Measurements from ENCODE around the gene PARVA. TPM values are rescaled to one million over a fixed set of nuclear protein-coding genes. Genes with fewer than 3 reads are reported as not detected.

PARVA gene
- total RNA-seq, 4 donors from 2014 or later = 28.5 to 37.4 (median 32.2) TPM

GRCh38 chr11:12376259-12377081 lies 901 bp upstream of the PARVA start:
- no peaks in the 10 kb centered on the region for H3K36me3 ChIP-seq
- peak overlapping the region; percentile 92 to 97 (median 96) for H3K27ac ChIP-seq
- intact Hi-C loops (cut with DNase I) = no loop called here
- 59 to 63% methylated on average over 14 of the region's 14 CpGs for WGBS, 2 donors
- DNase-seq = peak; percentile 14 to 31
- H3K9me3 ChIP-seq = no peaks in the 10 kb centered on the region
- peaks cover 5 to 8% of the 10 kb centered on the region in 2 donors for H3K4me1 ChIP-seq
- TF ChIP-seq CTCF (IDR thresholded peaks at IDR 0.05) (no peak), POLR2A (IDR thresholded peaks at IDR 0.05) (no peak)
- H3K27me3 ChIP-seq = no peaks in the 10 kb centered on the region
- no peak overlapping the region for H3K4me3 ChIP-seq (replicated peaks in 1 of 3)

- intact Hi-C loops (cut with DNase I) = no loop called here
- peaks cover 5 to 8% of the 10 kb centered on the region in 2 donors for H3K4me1 ChIP-seq
- 10 to 11% methylated on average over 19 to 20 of the region's 76 CpGs for WGBS, 2 donors
Observed at GRCh38 chr11:12377824-12378593, 638 bp downstream of the PARVA start.

GRCh38 chr11:12380565-12381325 lies 3.4 kb downstream of the PARVA start:
- H3K27ac ChIP-seq = no peak overlapping the region
- no peaks in the 10 kb centered on the region for H3K27me3 ChIP-seq
- no peaks in the 10 kb centered on the region for H3K36me3 ChIP-seq
- no peak for TF ChIP-seq CTCF (IDR thresholded peaks at IDR 0.05)
- no peak overlapping the region for H3K4me3 ChIP-seq (replicated peaks in 1 of 3)
- 94% methylated on average over 9 of the region's 9 CpGs for WGBS, 2 donors
- no peaks in the 10 kb centered on the region for H3K9me3 ChIP-seq
- H3K4me1 ChIP-seq = peaks cover 5 to 8% of the 10 kb centered on the region in 2 donors
- intact Hi-C loops (cut with DNase I) = no loop called here
- no peak for DNase-seq

More at GRCh38 chr11:12377824-12378593, 638 bp downstream of the PARVA start:
- peak overlapping the region; percentile 92 to 97 (median 96) for H3K27ac ChIP-seq
- TF ChIP-seq POLR2A (IDR thresholded peaks at IDR 0.05) = peak in 1 of 2 donors; percentile 64
- TF ChIP-seq CTCF (IDR thresholded peaks at IDR 0.05) = peak in 3 of 6 experiments; percentile 29 to 37 (median 31)
- no peaks in the 10 kb centered on the region for H3K36me3 ChIP-seq
- peak; percentile 77 to 80 for DNase-seq
- H3K4me3 ChIP-seq (replicated peaks in 1 of 3) = peak overlapping the region; percentile 39 to 83 (median 55)
- no peaks in the 10 kb centered on the region for H3K27me3 ChIP-seq
- no peaks in the 10 kb centered on the region for H3K9me3 ChIP-seq

DNA sequence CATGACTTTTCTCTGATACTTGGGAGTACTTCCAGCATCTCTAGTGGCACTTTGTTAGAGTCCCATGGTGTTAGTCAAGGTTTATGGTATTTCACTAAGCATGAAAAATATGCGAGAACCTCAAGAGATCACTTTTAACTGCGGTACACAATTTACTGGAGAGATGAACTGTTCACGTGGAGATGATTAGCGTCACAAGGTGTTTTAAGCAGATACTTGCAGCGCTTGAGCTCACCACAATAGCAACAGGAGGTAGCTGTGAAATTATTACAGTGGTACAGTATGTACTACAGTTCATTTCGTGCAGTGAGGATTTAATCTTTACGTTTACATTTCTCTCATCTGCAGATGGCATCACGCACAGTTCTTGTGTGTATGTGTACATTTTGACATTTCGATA lies 4.5 kb downstream of the PARVA start:
- Histone ChIP-seq H3K27me3 (no peaks in the 10 kb centered on the region), H3K4me3 (replicated peaks in 1 of 3) (no peak overlapping the region), H3K27ac (no peak overlapping the region), H3K36me3 (no peaks in the 10 kb centered on the region), H3K9me3 (no peaks in the 10 kb centered on the region), H3K4me1 (peaks cover 0 to 8% of the 10 kb centered on the region in 2 donors)
- no peak for DNase-seq
- WGBS, 2 donors = 93% methylated on average over 9 of the region's 9 CpGs
- TF ChIP-seq POLR2A (IDR thresholded peaks at IDR 0.05) (no peak), CTCF (IDR thresholded peaks at IDR 0.05) (no peak)
- intact Hi-C loops (cut with DNase I) = no loop called here

Measured in thyroid gland (tissue), 4 donors.